Measurements from ENCODE around the gene ASXL2. TPM values are rescaled to one million over a fixed set of nuclear protein-coding genes. Genes with fewer than 3 reads are reported as not detected.

Gene ASXL2
- total RNA-seq, 4 donors from 2014 or later = 19.2 to 23.5 (median 20.4) TPM

- Histone ChIP-seq H3K4me1 (no peaks in the 10 kb centered on the region), H3K4me3 (replicated peaks in 1 of 3) (no peak overlapping the region), H3K36me3 (peaks cover 3 to 5% of the 10 kb centered on the region in 2 donors), H3K9me3 (no peaks in the 10 kb centered on the region), H3K27ac (no peak overlapping the region), H3K27me3 (no peaks in the 10 kb centered on the region)
- WGBS, 2 donors = 90 to 95% methylated on average over 3 of the region's 3 CpGs
- no peak for TF ChIP-seq POLR2A (IDR thresholded peaks at IDR 0.05)
- DNase-seq = no peak
- intact Hi-C loops (cut with DNase I) = no loop called here
These were observed 68.6 kb downstream of the ASXL2 start for GRCh38 chr2:25809646-25810045.

GRCh38 chr2:25808006-25808383, 70.3 kb downstream of the ASXL2 start:
- Histone ChIP-seq H3K9me3 (no peaks in the 10 kb centered on the region), H3K4me3 (replicated peaks in 1 of 3) (no peak overlapping the region), H3K36me3 (peaks cover 11 to 15% of the 10 kb centered on the region in 2 donors), H3K4me1 (no peaks in the 10 kb centered on the region), H3K27me3 (no peaks in the 10 kb centered on the region), H3K27ac (no peak overlapping the region)
- TF ChIP-seq CTCF (IDR thresholded peaks at IDR 0.05) (no peak), POLR2A (IDR thresholded peaks at IDR 0.05) (no peak)
- 92 to 94% methylated on average over 2 of the region's 2 CpGs for WGBS, 2 donors
- intact Hi-C loops (cut with DNase I) = no loop called here
- DNase-seq = no peak

- Histone ChIP-seq H3K36me3 (peaks cover 11 to 15% of the 10 kb centered on the region in 2 donors), H3K9me3 (no peaks in the 10 kb centered on the region), H3K4me1 (no peaks in the 10 kb centered on the region), H3K4me3 (replicated peaks in 1 of 3) (no peak overlapping the region), H3K27me3 (no peaks in the 10 kb centered on the region), H3K27ac (no peak overlapping the region)
- WGBS, 2 donors = 74 to 86% methylated on average over 1 of the region's 1 CpG
- intact Hi-C loops (cut with DNase I) = no loop called here
- DNase-seq = no peak
- TF ChIP-seq CTCF (IDR thresholded peaks at IDR 0.05) (no peak), POLR2A (IDR thresholded peaks at IDR 0.05) (no peak)
These were observed 71.3 kb downstream of the ASXL2 start for GRCh38 chr2:25806941-25807340.

- Histone ChIP-seq H3K27me3 (no peaks in the 10 kb centered on the region), H3K4me1 (no peaks in the 10 kb centered on the region), H3K9me3 (no peaks in the 10 kb centered on the region), H3K36me3 (peaks cover 11 to 15% of the 10 kb centered on the region in 2 donors), H3K4me3 (replicated peaks in 1 of 3) (no peak overlapping the region), H3K27ac (no peak overlapping the region)
- 89 to 95% methylated on average over 2 of the region's 2 CpGs for WGBS, 2 donors
- TF ChIP-seq POLR2A (IDR thresholded peaks at IDR 0.05) = no peak
- TF ChIP-seq CTCF (IDR thresholded peaks at IDR 0.05) = no peak
- intact Hi-C loops (cut with DNase I) = no loop called here
- DNase-seq = no peak
These were observed 72.3 kb downstream of the ASXL2 start for GRCh38 chr2:25805987-25806386.

- H3K4me1 ChIP-seq = no peaks in the 10 kb centered on the region
- no peaks in the 10 kb centered on the region for H3K27me3 ChIP-seq
- peaks cover 11 to 15% of the 10 kb centered on the region in 2 donors for H3K36me3 ChIP-seq
- TF ChIP-seq POLR2A (IDR thresholded peaks at IDR 0.05) (no peak), CTCF (IDR thresholded peaks at IDR 0.05) (no peak)
- intact Hi-C loops (cut with DNase I) = no loop called here
- no peak overlapping the region for H3K4me3 ChIP-seq (replicated peaks in 1 of 3)
- no peaks in the 10 kb centered on the region for H3K9me3 ChIP-seq
- no peak for DNase-seq
- no peak overlapping the region for H3K27ac ChIP-seq
- 92 to 96% methylated on average over 3 of the region's 3 CpGs for WGBS, 2 donors
These were observed 73.9 kb downstream of the ASXL2 start for GRCh38 chr2:25804338-25804737.

GRCh38 chr2:25799301-25799700, 79.0 kb downstream of the ASXL2 start:
- H3K27me3 ChIP-seq = no peaks in the 10 kb centered on the region
- H3K4me1 ChIP-seq = no peaks in the 10 kb centered on the region
- H3K4me3 ChIP-seq (replicated peaks in 1 of 3) = no peak overlapping the region
- H3K27ac ChIP-seq = no peak overlapping the region
- intact Hi-C loops (cut with DNase I) = no loop called here
- WGBS, 2 donors = 93 to 100% methylated on average over 1 of the region's 1 CpG
- DNase-seq = no peak
- H3K36me3 ChIP-seq = peaks cover 3 to 8% of the 10 kb centered on the region in 2 donors
- TF ChIP-seq CTCF (IDR thresholded peaks at IDR 0.05) (no peak), POLR2A (IDR thresholded peaks at IDR 0.05) (no peak)
- no peaks in the 10 kb centered on the region for H3K9me3 ChIP-seq
